ENCODE measurements around the gene TBC1D22A. TPM values are rescaled to one million over a fixed set of nuclear protein-coding genes. Genes with fewer than 3 reads are reported as not detected.

The TBC1D22A gene
- total and polyA plus RNA-seq, 9 of the 15 experiments (the other 6 are each of a cell fraction or from before 2014, with no cell fraction given), result 0.20 to 11.5 (median 5.2) TPM

GRCh38 chr22:46968848-46969247 lies 206.4 kb downstream of the TBC1D22A start:
- H3K9ac ChIP-seq (ENCODE audit: insufficient read depth in 1 of 2, low read depth in 2 of 2, low read length in 2 of 2), result no peak overlapping the region
- BruUV-seq (replicated peaks), result no TSS peak
- in situ Hi-C loops (cut with MboI), result no loop called here
- H3K4me3 ChIP-seq, result no peak overlapping the region
- peaks cover 2 to 23% of the 10 kb centered on the region in 2 experiments; a peak in 4 of 5 replicates for H3K4me1 ChIP-seq (replicated peaks in 1 of 2; ENCODE audit: control insufficient read depth in 2 of 2, insufficient read depth in 2 of 2, low read length in 2 of 2)
- intact Hi-C loops (cut with micrococcal nuclease), result no loop called here
- H3K79me2 ChIP-seq (ENCODE audit: control insufficient read depth, insufficient read depth, low read length), result no peaks in the 10 kb centered on the region
- H3K27me3 ChIP-seq (ENCODE audit: control insufficient read depth in 2 of 2, insufficient read depth in 2 of 2, low read length in 2 of 2), result no peaks in the 10 kb centered on the region
- H3K9me1 ChIP-seq (ENCODE audit: control insufficient read depth, insufficient read depth, low read length), result no peaks in the 10 kb centered on the region
- whole genome bisulfite sequencing (ENCODE audit: insufficient coverage, low coverage, missing lambda C conversion rate), result 31% methylated on average over 5 of the region's 6 CpGs
- H3K27ac ChIP-seq (ENCODE audit: extremely low read depth, low read depth, low read length), result no peak overlapping the region
- no peaks in the 10 kb centered on the region for H3K36me3 ChIP-seq (ENCODE audit: control insufficient read depth, insufficient read depth, low read length)
- no peak overlapping the region for H2AFZ ChIP-seq (ENCODE audit: low read depth, low read length)
- TF ChIP-seq KLF10 (CRISPR knock-in tag; IDR thresholded peaks at IDR 0.05) (no peak), ZC3H11A (IDR thresholded peaks at IDR 0.05; ENCODE audit: low read depth, low read length) (no peak), NCOA4 (IDR thresholded peaks at IDR 0.05; ENCODE audit: partially characterized antibody) (no peak), CTCF (IDR thresholded peaks at IDR 0.05 in 2 of 3, conservative IDR thresholded peaks at IDR 0.05 in 1 of 3; ENCODE audit: insufficient read depth in 2 of 3, low read depth in 1 of 3, low read length in 3 of 3) (no peak), LEF1 (IDR thresholded peaks at IDR 0.05) (no peak), ARNT (IDR thresholded peaks at IDR 0.05) (no peak), POLR2G (IDR thresholded peaks at IDR 0.05; ENCODE audit: low read depth, low read length) (no peak), TSC22D4 (tag; IDR thresholded peaks at IDR 0.05) (no peak), GTF2F1 (IDR thresholded peaks at IDR 0.05; ENCODE audit: low read depth, low read length) (no peak), RBM34 (IDR thresholded peaks at IDR 0.05; ENCODE audit: borderline replicate concordance, insufficient read depth, low read length) (no peak), MXD1 (CRISPR knock-in tag; IDR thresholded peaks at IDR 0.05; ENCODE audit: borderline replicate concordance, poor library complexity, severe bottlenecking) (no peak), NR2C2 (CRISPR knock-in tag; IDR thresholded peaks at IDR 0.05) (no peak), NR2C2 (tag; IDR thresholded peaks at IDR 0.05) (no peak), ZNF263 (CRISPR knock-in tag; IDR thresholded peaks at IDR 0.05; ENCODE audit: borderline replicate concordance) (no peak), SMAD2 (IDR thresholded peaks at IDR 0.05; ENCODE audit: low read depth, low read length) (no peak), ZNF146 (CRISPR knock-in tag; IDR thresholded peaks at IDR 0.05; ENCODE audit: unreplicated experiment) (no peak)
- no peaks in the 10 kb centered on the region for H3K9me3 ChIP-seq (replicated peaks; ENCODE audit: control insufficient read depth, insufficient read depth, low read depth, low read length)
- no peak overlapping the region for H3K4me2 ChIP-seq (ENCODE audit: insufficient read depth, low read length)
- H4K20me1 ChIP-seq (replicated peaks; ENCODE audit: control insufficient read depth, insufficient read depth, low read length), result 0 out of 2 replicates have a peak, but pooled peaks cover 6% of the 10 kb centered on the region
- ATAC-seq (no peak), FAIRE-seq (no peak), DNase-seq (ENCODE audit: extremely low read depth in 1 of 4, low spot score in 3 of 4) (no peak)
- POLR2A ChIA-PET, result interaction anchor here (0.9 kb wide), 1 partner anchor 21 kb away, joined by 3 read pairs; no protein-coding TSS in a partner anchor
- CTCF ChIA-PET (ENCODE audit: low intra/inter-chr PET ratio), result no interaction called here

All from K562 (cell line).